GM18517 (cell line): Measurements from ENCODE around the gene CAMTA1.

Experiments used
- ATAC-seq: cut with Tn5 transposase; IDR thresholded peaks from one replicate; pipeline ENCODE4 v1.9.1; 2021; ENCODE audit warnings: mild to moderate bottlenecking, moderate library complexity; ENCODE audit not compliant: unreplicated experiment

The CAMTA1 gene

GRCh38 chr1:7795406-7795805 is 1010.2 kb downstream of the CAMTA1 start:
- ATAC-seq, result no peak

- ATAC-seq, result no peak
Observed at GRCh38 chr1:7805460-7805859, 1020.2 kb downstream of the CAMTA1 start.

DNA sequence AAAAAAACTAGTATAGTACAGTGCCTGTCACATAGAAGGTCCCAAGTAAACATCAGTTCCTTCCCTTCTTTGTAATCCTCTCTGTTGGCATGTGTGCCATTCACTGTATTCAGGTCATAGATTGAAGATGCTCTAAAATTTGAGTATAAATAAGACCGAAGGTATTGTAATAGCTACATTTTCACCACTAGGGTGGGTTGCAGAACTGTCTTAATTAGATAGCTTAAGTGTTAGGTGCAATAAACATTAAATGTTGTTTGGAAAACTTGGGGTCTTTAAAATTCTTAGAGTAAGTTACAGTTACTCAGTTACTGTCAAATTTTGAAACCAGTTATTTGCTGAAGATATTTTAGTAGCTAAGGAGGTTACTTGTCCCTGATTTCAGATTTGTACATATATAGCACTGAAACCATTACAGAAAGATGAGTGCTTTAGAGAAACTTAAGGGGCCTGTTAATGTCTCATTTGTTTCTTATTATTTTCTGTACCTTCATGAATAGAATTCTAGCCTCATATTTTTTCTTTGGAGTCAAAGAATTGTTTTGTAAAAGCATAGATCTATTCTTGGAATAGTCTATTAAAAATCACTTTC is 1023.1 kb downstream of the CAMTA1 start:
- ATAC-seq, result no peak

GRCh38 chr1:7809742-7810141 is 1024.5 kb downstream of the CAMTA1 start:
- ATAC-seq, result no peak

- ATAC-seq, result no peak
Observed at GRCh38 chr1:7810395-7810794, 1025.1 kb downstream of the CAMTA1 start.

- ATAC-seq, result no peak
Observed at GRCh38 chr1:7811476-7811875, 1026.2 kb downstream of the CAMTA1 start.

DNA sequence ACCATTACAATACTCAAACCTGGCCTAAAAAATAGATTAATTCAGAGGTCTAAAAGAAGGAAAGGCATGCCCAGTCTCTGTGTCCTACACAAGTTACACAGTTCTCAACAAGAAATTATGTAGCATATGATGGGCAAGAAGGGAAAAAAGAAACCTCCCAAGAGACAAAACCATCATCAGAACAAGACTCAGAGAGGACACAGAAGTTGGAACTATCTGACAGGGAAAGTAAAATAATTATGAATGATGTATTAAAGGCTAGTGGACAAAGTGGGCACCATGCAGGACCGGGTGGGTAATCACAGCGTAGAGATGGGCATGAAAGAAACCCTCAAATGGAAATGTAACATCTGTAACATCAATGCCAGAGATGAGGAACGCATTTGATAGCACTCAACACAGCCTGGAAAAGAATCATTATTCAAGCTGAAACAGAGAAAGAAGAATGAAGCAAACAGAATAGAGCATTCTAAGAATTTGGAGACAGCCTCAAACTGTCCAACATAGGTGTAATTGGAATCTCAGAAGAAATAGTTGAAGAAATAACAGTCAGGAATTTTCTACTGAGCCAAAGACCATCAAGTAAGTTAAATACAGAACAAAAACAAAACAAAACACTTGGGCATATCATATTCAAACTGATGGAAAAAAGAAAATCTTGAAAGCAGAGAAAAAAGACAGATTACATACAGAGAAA is 1028.6 kb downstream of the CAMTA1 start:
- no peak for ATAC-seq
